ENCODE results near the gene DMRTA2. TPM values are rescaled to one million over a fixed set of nuclear protein-coding genes. Genes with fewer than 3 reads are reported as not detected.

Gene DMRTA2
- total and polyA plus RNA-seq, 5 donors from 2014 or later, result not detected

DNA sequence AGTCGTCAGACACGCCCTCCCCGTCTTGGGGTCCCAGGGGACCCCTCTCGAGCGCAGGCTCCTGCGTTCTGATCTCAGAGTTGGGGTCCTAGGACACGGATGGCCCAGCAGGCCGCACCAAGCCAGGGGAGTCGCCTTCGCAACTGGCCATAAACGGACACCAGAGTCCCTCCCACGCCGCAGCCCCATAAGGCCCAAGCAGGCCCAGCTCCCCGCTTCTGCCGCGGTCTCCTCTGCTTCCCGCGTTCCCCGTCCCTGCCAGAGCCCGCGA is 633 bp downstream of the DMRTA2 start:
- Mint-ChIP-seq H3K27me3 (peaks cover 86% of the 10 kb centered on the region), H3K4me1 (peaks cover 0 to 72% (median 34%) of the 10 kb centered on the region in 4 donors), H3K36me3 (no peaks in the 10 kb centered on the region), H3K9me3 (peaks cover 0 to 7% (median 0%) of the 10 kb centered on the region in 7 donors), H3K27ac (no peak overlapping the region), H3K4me3 (peak overlapping the region; percentile 63 to 81 (median 70))
- ATAC-seq (ENCODE audit: low read depth in 2 of 2) (no peak), DNase-seq (no peak)
- Histone ChIP-seq H3K27ac (ENCODE audit: insufficient read depth, low read length, poor library complexity, severe bottlenecking) (no peak overlapping the region), H3K4me1 (ENCODE audit: control insufficient read depth, insufficient read depth, low read length, poor library complexity, severe bottlenecking) (peaks cover 45% of the 10 kb centered on the region), H3K9me3 (ENCODE audit: control insufficient read depth in 2 of 2, low read length in 2 of 2) (no peaks in the 10 kb centered on the region), H3K36me3 (ENCODE audit: control insufficient read depth, insufficient read depth, low read length) (no peaks in the 10 kb centered on the region), H3K4me3 (ENCODE audit: low read depth, low read length) (no peak overlapping the region), H3K27me3 (ENCODE audit: control insufficient read depth, insufficient read depth, low read length) (peaks cover 29% of the 10 kb centered on the region)

DNA sequence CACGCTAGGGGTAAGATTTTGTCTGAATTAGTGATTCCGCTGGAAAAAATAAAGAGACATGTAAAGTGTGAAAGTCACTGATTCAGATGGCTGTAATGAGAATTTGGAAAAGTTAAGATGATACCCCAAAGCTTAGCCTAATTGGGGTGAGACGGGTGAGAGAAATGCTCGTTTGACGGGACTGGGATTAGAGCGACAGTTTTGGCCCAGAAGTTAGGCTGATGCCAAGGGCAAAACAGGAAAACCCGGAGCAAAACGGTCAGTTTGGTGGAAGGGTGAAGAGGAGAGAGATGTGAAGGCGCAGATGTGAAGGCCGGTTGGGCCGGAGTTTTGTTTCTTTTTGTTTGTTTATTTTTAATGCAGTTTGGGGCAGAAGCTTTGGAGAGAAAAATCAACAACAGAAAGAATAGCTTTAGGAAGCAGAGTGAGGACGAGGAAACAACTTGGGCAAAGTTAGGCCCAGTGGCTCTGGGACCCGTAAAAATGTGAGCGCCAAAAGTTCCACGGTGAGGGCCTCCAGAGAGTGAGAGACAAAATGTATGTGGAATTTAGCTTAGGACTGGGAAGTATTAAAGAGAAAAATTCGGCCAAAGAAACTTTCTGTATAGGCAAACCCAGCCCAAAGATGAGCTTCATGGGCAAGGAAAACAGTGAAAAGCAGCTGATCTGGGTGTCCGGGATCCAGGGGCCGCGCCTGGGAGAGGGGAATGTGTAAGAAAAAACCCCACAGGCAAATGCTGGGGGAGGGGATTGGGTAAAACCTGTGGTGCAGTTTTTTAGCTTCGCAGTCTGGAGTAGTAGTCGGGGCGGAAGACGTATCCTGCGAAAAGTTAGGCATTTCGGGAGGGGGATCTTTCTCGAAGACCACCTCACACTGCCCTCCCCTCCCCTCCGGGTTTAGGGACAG is 1.2 kb downstream of the DMRTA2 start:
- DNase-seq, result no peak
- Mint-ChIP-seq H3K4me1 (peaks cover 0 to 68% (median 33%) of the 10 kb centered on the region in 4 donors), H3K27ac (peak overlapping the region in 1 of 3 donors; percentile 78), H3K4me3 (peak overlapping the region; percentile 66 to 91 (median 78)), H3K27me3 (peaks cover 86% of the 10 kb centered on the region), H3K36me3 (no peaks in the 10 kb centered on the region), H3K9me3 (peaks cover 0 to 7% (median 0%) of the 10 kb centered on the region in 7 donors)
- no peak overlapping the region for H3K27ac ChIP-seq (ENCODE audit: insufficient read depth, low read length, poor library complexity, severe bottlenecking)
- no peak overlapping the region for H3K4me3 ChIP-seq (ENCODE audit: low read depth, low read length)
- H3K9me3 ChIP-seq (ENCODE audit: control insufficient read depth in 2 of 2, low read length in 2 of 2), result no peaks in the 10 kb centered on the region
- H3K4me1 ChIP-seq (ENCODE audit: control insufficient read depth, insufficient read depth, low read length, poor library complexity, severe bottlenecking), result peaks cover 44% of the 10 kb centered on the region
- H3K36me3 ChIP-seq (ENCODE audit: control insufficient read depth, insufficient read depth, low read length), result no peaks in the 10 kb centered on the region
- H3K27me3 ChIP-seq (ENCODE audit: control insufficient read depth, insufficient read depth, low read length), result peaks cover 24% of the 10 kb centered on the region
- ATAC-seq (ENCODE audit: low read depth in 2 of 2), result no peak

- H3K27me3 ChIP-seq (ENCODE audit: control insufficient read depth, insufficient read depth, low read length), result peaks cover 24% of the 10 kb centered on the region
- H3K4me1 ChIP-seq (ENCODE audit: control insufficient read depth, insufficient read depth, low read length, poor library complexity, severe bottlenecking), result peaks cover 43% of the 10 kb centered on the region
- Mint-ChIP-seq H3K36me3 (no peaks in the 10 kb centered on the region), H3K4me1 (peaks cover 0 to 72% (median 37%) of the 10 kb centered on the region in 4 donors), H3K27ac (no peak overlapping the region), H3K9me3 (peaks cover 0 to 8% (median 0%) of the 10 kb centered on the region in 7 donors), H3K27me3 (peaks cover 86% of the 10 kb centered on the region), H3K4me3 (peak overlapping the region; percentile 25 to 91 (median 66))
- no peaks in the 10 kb centered on the region for H3K36me3 ChIP-seq (ENCODE audit: control insufficient read depth, insufficient read depth, low read length)
- H3K27ac ChIP-seq (ENCODE audit: insufficient read depth, low read length, poor library complexity, severe bottlenecking), result no peak overlapping the region
- no peaks in the 10 kb centered on the region for H3K9me3 ChIP-seq (ENCODE audit: control insufficient read depth in 2 of 2, low read length in 2 of 2)
- H3K4me3 ChIP-seq (ENCODE audit: low read depth, low read length), result no peak overlapping the region
- no peak for DNase-seq
- no peak for ATAC-seq (ENCODE audit: low read depth in 2 of 2)
Observed at GRCh38 chr1:50421366-50421748, 1.9 kb downstream of the DMRTA2 start.

DNA sequence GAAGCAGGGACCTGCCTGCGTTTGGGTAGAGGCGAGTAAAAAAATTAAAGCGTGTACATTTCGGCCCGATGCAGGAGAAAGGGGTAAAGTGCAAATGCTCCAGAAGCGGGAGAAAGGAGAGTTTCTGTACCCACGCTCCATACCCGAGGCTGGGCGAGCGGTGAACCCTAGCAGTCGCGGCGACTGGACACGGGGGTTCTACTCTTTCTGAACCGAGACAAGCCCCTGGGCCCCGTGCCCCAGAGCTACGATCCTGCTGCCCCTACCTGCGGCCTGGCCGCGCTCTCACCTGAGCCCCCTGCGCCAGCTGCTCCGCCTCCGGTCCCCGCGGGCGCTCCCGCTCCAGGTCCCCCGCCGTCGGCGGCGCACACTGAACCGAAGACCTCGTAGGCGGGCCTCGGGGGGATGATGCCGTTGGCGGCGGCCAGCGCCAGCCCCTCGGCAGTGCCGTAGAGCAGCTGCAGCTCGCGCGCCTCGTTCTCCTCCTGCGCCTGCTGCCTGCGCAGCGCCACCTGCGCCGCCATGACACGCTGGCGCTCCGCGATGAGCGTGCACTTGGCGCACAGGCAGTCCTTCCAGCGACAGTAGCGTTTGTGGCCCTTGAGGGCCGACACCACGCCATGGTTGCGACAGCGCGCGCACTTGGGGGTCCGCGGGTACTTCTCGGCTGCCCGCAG is 2.4 kb downstream of the DMRTA2 start:
- Mint-ChIP-seq H3K4me3 (peak overlapping the region; percentile 50 to 80 (median 58)), H3K4me1 (peaks cover 0 to 68% (median 38%) of the 10 kb centered on the region in 4 donors), H3K36me3 (no peaks in the 10 kb centered on the region), H3K9me3 (peaks cover 0 to 8% (median 0%) of the 10 kb centered on the region in 7 donors), H3K27ac (no peak overlapping the region), H3K27me3 (peaks cover 86% of the 10 kb centered on the region)
- H3K36me3 ChIP-seq (ENCODE audit: control insufficient read depth, insufficient read depth, low read length), result no peaks in the 10 kb centered on the region
- ATAC-seq (ENCODE audit: low read depth in 2 of 2) (no peak), DNase-seq (peak in 1 of 3 donors; percentile 45)
- no peak overlapping the region for H3K4me3 ChIP-seq (ENCODE audit: low read depth, low read length)
- H3K4me1 ChIP-seq (ENCODE audit: control insufficient read depth, insufficient read depth, low read length, poor library complexity, severe bottlenecking), result peaks cover 43% of the 10 kb centered on the region
- H3K27me3 ChIP-seq (ENCODE audit: control insufficient read depth, insufficient read depth, low read length), result peaks cover 22% of the 10 kb centered on the region
- no peak overlapping the region for H3K27ac ChIP-seq (ENCODE audit: insufficient read depth, low read length, poor library complexity, severe bottlenecking)
- no peaks in the 10 kb centered on the region for H3K9me3 ChIP-seq (ENCODE audit: control insufficient read depth in 2 of 2, low read length in 2 of 2)

GRCh38 chr1:50419907-50420677 is 3.2 kb downstream of the DMRTA2 start:
- Mint-ChIP-seq H3K36me3 (no peaks in the 10 kb centered on the region), H3K4me1 (peaks cover 0 to 62% (median 38%) of the 10 kb centered on the region in 4 donors), H3K27me3 (peaks cover 84% of the 10 kb centered on the region), H3K9me3 (peaks cover 0 to 8% (median 0%) of the 10 kb centered on the region in 7 donors), H3K4me3 (peak overlapping the region; percentile 50 to 80 (median 58)), H3K27ac (no peak overlapping the region)
- Histone ChIP-seq H3K27me3 (ENCODE audit: control insufficient read depth, insufficient read depth, low read length) (peaks cover 20% of the 10 kb centered on the region), H3K27ac (ENCODE audit: insufficient read depth, low read length, poor library complexity, severe bottlenecking) (no peak overlapping the region), H3K9me3 (ENCODE audit: control insufficient read depth in 2 of 2, low read length in 2 of 2) (no peaks in the 10 kb centered on the region), H3K4me1 (ENCODE audit: control insufficient read depth, insufficient read depth, low read length, poor library complexity, severe bottlenecking) (peaks cover 37% of the 10 kb centered on the region), H3K36me3 (ENCODE audit: control insufficient read depth, insufficient read depth, low read length) (no peaks in the 10 kb centered on the region), H3K4me3 (ENCODE audit: low read depth, low read length) (no peak overlapping the region)
- DNase-seq, result no peak
- ATAC-seq (ENCODE audit: low read depth in 2 of 2), result no peak

- Mint-ChIP-seq H3K4me3 (peak overlapping the region; percentile 50 to 80 (median 55)), H3K27ac (no peak overlapping the region), H3K9me3 (peaks cover 0 to 6% (median under 1%) of the 10 kb centered on the region in 7 donors), H3K36me3 (no peaks in the 10 kb centered on the region), H3K27me3 (peaks cover 84% of the 10 kb centered on the region), H3K4me1 (peaks cover 0 to 54% (median 32%) of the 10 kb centered on the region in 4 donors)
- Histone ChIP-seq H3K4me3 (ENCODE audit: low read depth, low read length) (no peak overlapping the region), H3K27me3 (ENCODE audit: control insufficient read depth, insufficient read depth, low read length) (peaks cover 22% of the 10 kb centered on the region), H3K9me3 (ENCODE audit: control insufficient read depth in 2 of 2, low read length in 2 of 2) (no peaks in the 10 kb centered on the region), H3K4me1 (ENCODE audit: control insufficient read depth, insufficient read depth, low read length, poor library complexity, severe bottlenecking) (peaks cover 30% of the 10 kb centered on the region), H3K36me3 (ENCODE audit: control insufficient read depth, insufficient read depth, low read length) (no peaks in the 10 kb centered on the region), H3K27ac (ENCODE audit: insufficient read depth, low read length, poor library complexity, severe bottlenecking) (no peak overlapping the region)
- DNase-seq (no peak), ATAC-seq (ENCODE audit: low read depth in 2 of 2) (no peak)
Observed at GRCh38 chr1:50419192-50419906, 3.9 kb downstream of the DMRTA2 start.

GRCh38 chr1:50418600-50419109 is 4.6 kb downstream of the DMRTA2 start:
- peaks cover 0 to 48% (median 26%) of the 10 kb centered on the region in 4 donors for H3K4me1 Mint-ChIP-seq

More at GRCh38 chr1:50418600-50419109, 4.6 kb downstream of the DMRTA2 start:
- H3K36me3 ChIP-seq (ENCODE audit: control insufficient read depth, insufficient read depth, low read length), result no peaks in the 10 kb centered on the region
- H3K36me3 Mint-ChIP-seq, result no peaks in the 10 kb centered on the region
- H3K27ac Mint-ChIP-seq, result no peak overlapping the region
- DNase-seq, result no peak
- no peak overlapping the region for H3K4me3 Mint-ChIP-seq
- no peak for ATAC-seq (ENCODE audit: low read depth in 2 of 2)
- H3K4me3 ChIP-seq (ENCODE audit: low read depth, low read length), result no peak overlapping the region
- no peak overlapping the region for H3K27ac ChIP-seq (ENCODE audit: insufficient read depth, low read length, poor library complexity, severe bottlenecking)
- H3K4me1 ChIP-seq (ENCODE audit: control insufficient read depth, insufficient read depth, low read length, poor library complexity, severe bottlenecking), result peaks cover 23% of the 10 kb centered on the region
- H3K9me3 ChIP-seq (ENCODE audit: control insufficient read depth in 2 of 2, low read length in 2 of 2), result no peaks in the 10 kb centered on the region
- H3K27me3 ChIP-seq (ENCODE audit: control insufficient read depth, insufficient read depth, low read length), result peaks cover 25% of the 10 kb centered on the region
- H3K27me3 Mint-ChIP-seq, result peaks cover 84% of the 10 kb centered on the region
- H3K9me3 Mint-ChIP-seq, result peaks cover 0 to 5% (median 2%) of the 10 kb centered on the region in 7 donors

Measured in CD4-positive, CD25-positive, alpha-beta regulatory T cell (primary cell).